Activated T-helper 1 cell treated with anti-CD3 and anti-CD28 coated beads, Interleukin-12 subunit alpha, Interleukin-12 subunit beta, Interleukin-2, Interleukin-4 antibody, amounts not matched to agents 30 ng/mL and 10 ng/mL and 1 ng/mL, durations not matched to agents 14 hours and 24 hours and 36 hours (primary cell): ENCODE measurements around the gene SCD5. TPM values are rescaled to one million over a fixed set of nuclear protein-coding genes. Genes with fewer than 3 reads are reported as not detected.

Source experiments
- DNase-seq: peaks from one replicate; pipeline ENCODE4 v3.0.0; 2021; ENCODE audit warnings: low spot score
- H3K27ac Mint-ChIP-seq: one replicate; pipeline ENCODE4 v1.8.0; 2021; ENCODE audit warnings: mild to moderate bottlenecking, mixed read lengths
- H3K27me3 Mint-ChIP-seq: one replicate; pipeline ENCODE4 v1.8.0; 2022; ENCODE audit warnings: mild to moderate bottlenecking, moderate library complexity, mixed read lengths; ENCODE audit not compliant: insufficient read depth
- H3K36me3 Mint-ChIP-seq: one replicate; pipeline ENCODE4 v1.8.0; 2021; ENCODE audit warnings: low read depth, mixed read lengths
- H3K4me1 Mint-ChIP-seq: one replicate; pipeline ENCODE4 v1.8.0; 2021; ENCODE audit warnings: low read depth, mixed read lengths
- H3K4me3 Mint-ChIP-seq: one replicate; pipeline ENCODE4 v1.8.0; 2021; ENCODE audit warnings: mild to moderate bottlenecking, moderate library complexity, mixed read lengths
- H3K9me3 Mint-ChIP-seq: one replicate; pipeline ENCODE4 v1.8.0; 2021; ENCODE audit warnings: mixed read lengths
- intact Hi-C: fragments of 100-400 bp; cut with micrococcal nuclease; formaldehyde crosslinking; loops from one replicate; pipeline ENCODE4 v1.15.1; 2024
- total RNA-seq: library from RNA; stranded (reverse); gene quantifications from 2 replicates; pipeline ENCODE4 v1.2.3, GENCODE V29; 2022

The SCD5 gene
- total RNA-seq, 1 donor from 2014 or later = 0.70 TPM

GRCh38 chr4:82640540-82640939, 158.1 kb downstream of the SCD5 start:
- DNase-seq = no peak
- Mint-ChIP-seq H3K4me3 (no peak overlapping the region), H3K27ac (no peak overlapping the region), H3K9me3 (no peaks in the 10 kb centered on the region), H3K27me3 (peaks cover 1% of the 10 kb centered on the region), H3K36me3 (no peaks in the 10 kb centered on the region), H3K4me1 (no peaks in the 10 kb centered on the region)
- intact Hi-C loops = no loop called here

- intact Hi-C loops = no loop called here
- no peaks in the 10 kb centered on the region for H3K4me1 Mint-ChIP-seq
- H3K27ac Mint-ChIP-seq = no peak overlapping the region
- H3K36me3 Mint-ChIP-seq = no peaks in the 10 kb centered on the region
- peaks cover 1% of the 10 kb centered on the region for H3K27me3 Mint-ChIP-seq
- H3K9me3 Mint-ChIP-seq = no peaks in the 10 kb centered on the region
- DNase-seq = no peak
- no peak overlapping the region for H3K4me3 Mint-ChIP-seq
These were observed 158.6 kb downstream of the SCD5 start for GRCh38 chr4:82639971-82640370.

- DNase-seq = no peak
- intact Hi-C loops = no loop called here
- H3K36me3 Mint-ChIP-seq = no peaks in the 10 kb centered on the region
These were observed 160.1 kb downstream of the SCD5 start for GRCh38 chr4:82638479-82638878.

GRCh38 chr4:82630079-82630478, 168.5 kb downstream of the SCD5 start:
- H3K9me3 Mint-ChIP-seq = peaks cover 5% of the 10 kb centered on the region
- no peaks in the 10 kb centered on the region for H3K36me3 Mint-ChIP-seq
- DNase-seq = no peak

More at GRCh38 chr4:82638479-82638878, 160.1 kb downstream of the SCD5 start:
- Mint-ChIP-seq H3K4me3 (no peak overlapping the region), H3K27ac (no peak overlapping the region), H3K9me3 (no peaks in the 10 kb centered on the region), H3K4me1 (no peaks in the 10 kb centered on the region), H3K27me3 (peaks cover 1% of the 10 kb centered on the region)

GRCh38 chr4:82629238-82630000, 169.2 kb downstream of the SCD5 start:
- intact Hi-C loops = no loop called here
- H3K27ac Mint-ChIP-seq = no peak overlapping the region
- no peak for DNase-seq

More at GRCh38 chr4:82630079-82630478, 168.5 kb downstream of the SCD5 start:
- H3K4me1 Mint-ChIP-seq = no peaks in the 10 kb centered on the region
- H3K4me3 Mint-ChIP-seq = no peak overlapping the region
- no peak overlapping the region for H3K27ac Mint-ChIP-seq
- intact Hi-C loops = no loop called here
- no peaks in the 10 kb centered on the region for H3K27me3 Mint-ChIP-seq

GRCh38 chr4:82626251-82626868, 172.2 kb downstream of the SCD5 start:
- no peak for DNase-seq
- H3K4me3 Mint-ChIP-seq = no peak overlapping the region
- H3K27me3 Mint-ChIP-seq = no peaks in the 10 kb centered on the region
- H3K4me1 Mint-ChIP-seq = no peaks in the 10 kb centered on the region
- H3K9me3 Mint-ChIP-seq = no peaks in the 10 kb centered on the region
- no peaks in the 10 kb centered on the region for H3K36me3 Mint-ChIP-seq
- intact Hi-C loops = no loop called here
- no peak overlapping the region for H3K27ac Mint-ChIP-seq

More at GRCh38 chr4:82629238-82630000, 169.2 kb downstream of the SCD5 start:
- Mint-ChIP-seq H3K4me3 (no peak overlapping the region), H3K27me3 (no peaks in the 10 kb centered on the region), H3K36me3 (no peaks in the 10 kb centered on the region), H3K4me1 (no peaks in the 10 kb centered on the region), H3K9me3 (peaks cover 5% of the 10 kb centered on the region)

GRCh38 chr4:82624819-82625218, 173.8 kb downstream of the SCD5 start:
- Mint-ChIP-seq H3K36me3 (no peaks in the 10 kb centered on the region), H3K4me1 (no peaks in the 10 kb centered on the region), H3K4me3 (no peak overlapping the region), H3K9me3 (no peaks in the 10 kb centered on the region), H3K27ac (no peak overlapping the region), H3K27me3 (no peaks in the 10 kb centered on the region)
- intact Hi-C loops = no loop called here
- no peak for DNase-seq

GRCh38 chr4:82623121-82623683, 175.4 kb downstream of the SCD5 start:
- Mint-ChIP-seq H3K27ac (no peak overlapping the region), H3K36me3 (no peaks in the 10 kb centered on the region), H3K4me1 (no peaks in the 10 kb centered on the region), H3K27me3 (no peaks in the 10 kb centered on the region), H3K4me3 (no peak overlapping the region), H3K9me3 (no peaks in the 10 kb centered on the region)
- intact Hi-C loops = no loop called here
- no peak for DNase-seq

GRCh38 chr4:82621251-82621650, 177.3 kb downstream of the SCD5 start:
- H3K36me3 Mint-ChIP-seq = no peaks in the 10 kb centered on the region
- no peaks in the 10 kb centered on the region for H3K4me1 Mint-ChIP-seq
- no peak overlapping the region for H3K4me3 Mint-ChIP-seq
- no peak overlapping the region for H3K27ac Mint-ChIP-seq
- H3K9me3 Mint-ChIP-seq = no peaks in the 10 kb centered on the region
- DNase-seq = no peak
- no peaks in the 10 kb centered on the region for H3K27me3 Mint-ChIP-seq
- intact Hi-C loops = no loop called here

- no peaks in the 10 kb centered on the region for H3K27me3 Mint-ChIP-seq
- H3K9me3 Mint-ChIP-seq = no peaks in the 10 kb centered on the region
- no peak for DNase-seq
- no peak overlapping the region for H3K4me3 Mint-ChIP-seq
- intact Hi-C loops = no loop called here
- no peaks in the 10 kb centered on the region for H3K4me1 Mint-ChIP-seq
- no peak overlapping the region for H3K27ac Mint-ChIP-seq
- H3K36me3 Mint-ChIP-seq = no peaks in the 10 kb centered on the region
These were observed 178.4 kb downstream of the SCD5 start for GRCh38 chr4:82620126-82620735.

- Mint-ChIP-seq H3K36me3 (no peaks in the 10 kb centered on the region), H3K4me3 (no peak overlapping the region), H3K27ac (no peak overlapping the region), H3K27me3 (peaks cover 2% of the 10 kb centered on the region), H3K9me3 (no peaks in the 10 kb centered on the region), H3K4me1 (no peaks in the 10 kb centered on the region)
- intact Hi-C loops = no loop called here
- no peak for DNase-seq
These were observed 180.4 kb downstream of the SCD5 start for GRCh38 chr4:82618103-82618720.

- H3K4me3 Mint-ChIP-seq = no peak overlapping the region
- H3K27ac Mint-ChIP-seq = no peak overlapping the region
- H3K9me3 Mint-ChIP-seq = no peaks in the 10 kb centered on the region
- H3K27me3 Mint-ChIP-seq = peaks cover 2% of the 10 kb centered on the region
- no peaks in the 10 kb centered on the region for H3K4me1 Mint-ChIP-seq
- no peaks in the 10 kb centered on the region for H3K36me3 Mint-ChIP-seq
- no peak for DNase-seq
- intact Hi-C loops = no loop called here
These were observed 183.7 kb downstream of the SCD5 start for GRCh38 chr4:82614838-82615449.
